Left ventricle myocardium inferior (tissue), 1 donor: ENCODE measurements around the gene ZNF544. TPM values are rescaled to one million over a fixed set of nuclear protein-coding genes. Genes with fewer than 3 reads are reported as not detected.
"Not testable (repeated sequence)": the region's sequence is repeated elsewhere in the genome, so short reads cannot be mapped to it uniquely, and the experiment has no call there.

Experiments used
- DNase-seq: peaks from one replicate; pipeline ENCODE4 v3.0.0-alpha.2; 2020
- H3K27ac ChIP-seq: fragments of 200-600 bp; replicated peaks from 2 replicates; pipeline ENCODE4 v1.8.0; 2021
- H3K27me3 ChIP-seq: fragments of 200-600 bp; 2 replicates; pipeline ENCODE4 v1.8.0; 2021; ENCODE audit warnings: low read depth
- H3K36me3 ChIP-seq: fragments of 200-600 bp; 2 replicates; pipeline ENCODE4 v1.8.0; 2021
- H3K4me1 ChIP-seq: fragments of 200-600 bp; 2 replicates; pipeline ENCODE4 v1.8.0; 2021
- H3K4me3 ChIP-seq: fragments of 200-600 bp; 2 replicates; pipeline ENCODE4 v1.8.0; 2021; ENCODE audit warnings: mild to moderate bottlenecking, moderate library complexity
- H3K9me3 ChIP-seq: fragments of 200-600 bp; replicated peaks from 2 replicates; pipeline ENCODE4 v1.8.0; 2021
- CTCF ChIP-seq: fragments of 200-600 bp; IDR thresholded peaks from 2 replicates; pipeline ENCODE4 v1.8.0; 2021; ENCODE audit warnings: antibody characterized with exemption, mild to moderate bottlenecking, borderline replicate concordance
- intact Hi-C: fragments of 100-400 bp; cut with micrococcal nuclease; formaldehyde crosslinking; loops from one replicate; pipeline ENCODE4 v1.11.0; 2022
- total RNA-seq: library from RNA; stranded (reverse); fragmentation: NEBNext Ultra II Directional; extraction: Animal tissue kit (Norgen Biotek cat#: 25700); gene quantifications from one replicate; pipeline ENCODE4 v1.2.1, GENCODE V29; 2021
- donor health status: DM: no; HTN: yes; CAD: no; lungs with severe emphysema.

Gene ZNF544
- total RNA-seq, 1 donor from 2014 or later: 24.0 TPM

DNA sequence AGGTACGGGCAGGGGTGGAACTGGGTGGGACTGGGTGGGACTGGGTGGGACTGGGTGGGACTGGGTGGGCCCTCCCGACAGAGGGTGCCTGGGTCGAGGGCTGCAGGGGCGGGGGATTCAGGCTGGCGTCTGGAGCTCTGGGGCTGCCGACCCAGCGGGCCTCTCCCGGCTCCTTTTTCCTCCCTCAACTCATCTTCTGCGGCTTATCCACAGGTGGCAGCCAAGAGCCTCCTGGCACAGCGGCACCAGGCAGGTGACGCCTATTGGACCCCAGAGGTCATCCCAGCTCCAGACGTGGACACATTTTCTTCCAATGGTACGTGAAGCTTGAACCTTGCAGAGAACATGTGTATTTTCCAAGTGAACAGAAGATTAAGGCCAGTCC, 533 bp downstream of the ZNF544 start:
- Histone ChIP-seq H3K27ac (peak overlapping the region; percentile 95), H3K4me3 (peak overlapping the region; percentile 83), H3K36me3 (peaks cover 48% of the 10 kb centered on the region), H3K4me1 (peaks cover 28% of the 10 kb centered on the region), H3K9me3 (peaks cover 59% of the 10 kb centered on the region), H3K27me3 (no peaks in the 10 kb centered on the region)
- intact Hi-C loops: no loop called here
- DNase-seq: no peak
- TF ChIP-seq CTCF: no peak

GRCh38 chr19:58237324-58237723, 8.6 kb downstream of the ZNF544 start:
- intact Hi-C loops: no loop called here
- H3K36me3 ChIP-seq: peaks cover 100% of the 10 kb centered on the region
- H3K4me1 ChIP-seq: no peaks in the 10 kb centered on the region
- TF ChIP-seq CTCF: no peak
- no peaks in the 10 kb centered on the region for H3K27me3 ChIP-seq
- H3K9me3 ChIP-seq: peaks cover 100% of the 10 kb centered on the region
- H3K27ac ChIP-seq: no peak overlapping the region
- DNase-seq: no peak
- no peak overlapping the region for H3K4me3 ChIP-seq

DNA sequence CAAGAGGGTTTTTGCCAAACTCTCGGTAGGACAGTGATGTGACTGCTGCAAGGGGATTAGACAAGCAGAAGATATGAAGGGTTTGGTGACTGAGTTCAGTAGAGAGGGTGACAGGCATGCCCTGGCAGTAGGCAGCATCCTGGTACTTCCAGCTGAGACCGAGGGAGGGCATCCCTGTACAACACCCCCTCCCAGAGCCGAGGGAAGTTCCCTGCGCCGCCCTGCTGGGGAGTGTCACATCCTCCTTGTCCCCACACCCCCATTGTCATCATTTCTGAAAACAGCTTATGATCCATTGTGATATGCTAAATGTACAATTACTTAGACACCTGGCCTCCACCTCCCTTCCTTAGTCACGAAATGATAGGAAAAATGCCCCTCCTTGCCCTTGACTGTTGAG, 14.6 kb downstream of the ZNF544 start:
- DNase-seq: no peak
- Histone ChIP-seq H3K9me3 (peaks cover 100% of the 10 kb centered on the region), H3K4me1 (no peaks in the 10 kb centered on the region), H3K4me3 (no peak overlapping the region), H3K27ac (no peak overlapping the region), H3K36me3 (peaks cover 100% of the 10 kb centered on the region), H3K27me3 (no peaks in the 10 kb centered on the region)
- intact Hi-C loops: no loop called here
- no peak for TF ChIP-seq CTCF

DNA sequence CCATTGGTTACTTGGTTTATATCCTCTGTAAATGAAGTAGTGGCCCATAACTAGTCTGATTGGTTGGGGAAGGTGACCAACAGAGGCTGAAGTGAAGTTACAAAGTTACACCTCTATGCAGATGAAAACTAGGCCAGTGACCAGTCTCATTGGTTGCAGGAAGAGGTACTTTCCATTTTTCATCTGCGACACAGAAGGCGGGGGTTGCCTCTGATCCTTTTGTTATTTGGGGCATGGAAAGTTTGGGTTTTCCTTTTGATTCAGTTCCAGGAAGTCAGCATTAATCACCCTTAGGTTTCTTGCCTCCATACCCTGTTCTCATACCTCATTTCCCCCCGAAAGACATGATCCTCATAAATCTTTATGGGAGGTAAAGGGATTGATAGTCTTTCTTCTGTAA, 20.2 kb downstream of the ZNF544 start:
- Histone ChIP-seq H3K9me3 (peaks cover 100% of the 10 kb centered on the region), H3K27me3 (no peaks in the 10 kb centered on the region), H3K4me1 (no peaks in the 10 kb centered on the region), H3K4me3 (no peak overlapping the region), H3K36me3 (peaks cover 100% of the 10 kb centered on the region), H3K27ac (no peak overlapping the region)
- DNase-seq: no peak
- intact Hi-C loops: no loop called here
- TF ChIP-seq CTCF: no peak

DNA sequence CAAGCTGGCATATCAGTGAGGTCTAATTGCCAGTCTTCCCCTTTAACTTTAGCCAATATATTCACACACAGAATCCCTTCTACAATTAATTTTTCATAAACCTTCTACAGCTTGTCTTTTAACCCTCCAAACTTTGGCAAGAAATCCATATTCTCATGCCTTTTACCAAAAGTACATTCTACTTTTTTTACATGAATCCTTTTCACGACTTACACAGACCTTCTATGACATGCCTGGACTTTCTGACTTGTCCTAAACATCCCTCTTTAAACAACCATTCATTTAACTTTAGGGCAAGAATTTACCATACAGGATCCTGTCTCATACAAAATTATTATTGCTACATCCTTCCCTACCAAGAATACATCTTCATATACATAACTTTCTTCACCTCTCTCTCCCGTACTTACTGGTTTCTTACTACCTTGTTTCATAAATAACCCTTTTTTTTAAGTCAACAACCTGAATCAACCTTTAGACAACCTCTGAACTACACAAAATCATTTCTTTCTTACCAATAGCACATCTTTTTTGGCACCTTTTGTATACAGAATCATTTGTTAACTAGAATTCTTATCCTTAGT, 23.5 kb downstream of the ZNF544 start:
- H3K27ac ChIP-seq: no peak overlapping the region
- intact Hi-C loops: loop anchor here (10.0 kb wide), 1 partner anchor 47 kb away; no protein-coding TSS in a partner anchor
- TF ChIP-seq CTCF: no peak
- H3K36me3 ChIP-seq: peaks cover 100% of the 10 kb centered on the region
- no peaks in the 10 kb centered on the region for H3K27me3 ChIP-seq
- no peak for DNase-seq
- H3K4me1 ChIP-seq: no peaks in the 10 kb centered on the region
- no peak overlapping the region for H3K4me3 ChIP-seq
- peaks cover 100% of the 10 kb centered on the region for H3K9me3 ChIP-seq

DNA sequence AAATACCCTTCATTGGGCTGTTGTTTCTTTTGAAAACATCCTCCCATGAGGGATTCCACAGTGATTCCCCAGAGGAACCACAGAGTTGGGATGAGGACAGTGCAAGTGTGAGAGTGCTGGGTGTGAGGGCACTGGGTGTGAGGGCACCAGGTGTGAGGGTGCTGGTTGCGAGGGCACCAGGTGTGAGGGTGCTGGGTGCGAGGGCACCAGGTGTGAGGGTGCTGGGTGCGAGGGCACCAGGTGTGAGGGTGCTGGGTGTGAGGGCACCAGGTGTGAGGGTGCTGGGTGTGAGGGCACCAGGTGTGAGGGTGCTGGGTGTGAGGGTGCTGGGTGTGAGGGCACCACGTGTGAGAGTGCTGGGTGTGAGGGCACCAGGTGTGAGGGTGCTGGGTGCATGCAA, 29.5 kb downstream of the ZNF544 start:
- not testable (repeated sequence) for H3K4me3 ChIP-seq, H3K4me1 ChIP-seq, H3K27me3 ChIP-seq, DNase-seq, H3K27ac ChIP-seq
- Histone ChIP-seq H3K36me3 (peaks cover 100% of the 10 kb centered on the region), H3K9me3 (peaks cover 100% of the 10 kb centered on the region)
- intact Hi-C loops: loop anchor here (10.0 kb wide), 1 partner anchor 53 kb away; no protein-coding TSS in a partner anchor
